ENCODE results near the gene DYNC2H1. TPM values are rescaled to one million over a fixed set of nuclear protein-coding genes. Genes with fewer than 3 reads are reported as not detected.

DYNC2H1 gene
- total and polyA plus RNA-seq, 12 donors = 11.0 to 30.6 (median 18.9) TPM

DNA sequence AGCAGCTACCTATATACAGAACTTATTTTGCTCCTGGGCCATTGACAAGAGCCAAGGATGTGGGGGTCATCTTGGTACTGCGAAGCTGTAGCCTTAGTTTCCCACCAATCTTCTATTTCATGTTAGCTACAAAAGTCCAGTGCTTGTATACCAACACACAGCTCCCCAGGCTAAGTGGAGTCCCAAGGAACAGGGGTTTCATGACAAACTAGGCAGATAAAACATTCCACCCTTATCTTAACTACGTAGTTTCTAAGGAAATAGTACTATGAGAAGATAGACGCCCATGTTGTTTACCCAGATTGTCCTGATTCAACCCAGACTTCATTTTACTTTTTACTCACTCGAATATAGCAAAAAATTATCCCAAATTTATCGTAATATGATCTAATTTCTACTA is 218.5 kb downstream of the DYNC2H1 start:
- DNase-seq = no peak
- Histone ChIP-seq H3K36me3 (replicated peaks in 1 of 2) (no peaks in the 10 kb centered on the region), H3K4me3 (no peak overlapping the region), H3K4me1 (replicated peaks in 1 of 2) (peaks cover 4 to 6% of the 10 kb centered on the region in 2 donors), H3K9me3 (replicated peaks in 1 of 3) (no peaks in the 10 kb centered on the region), H3K27me3 (no peaks in the 10 kb centered on the region), H3K27ac (no peak overlapping the region)
- WGBS, 4 donors = 86 to 94% (median 89%) methylated on average over 5 of the region's 5 CpGs
- TF ChIP-seq, protein P1, sequence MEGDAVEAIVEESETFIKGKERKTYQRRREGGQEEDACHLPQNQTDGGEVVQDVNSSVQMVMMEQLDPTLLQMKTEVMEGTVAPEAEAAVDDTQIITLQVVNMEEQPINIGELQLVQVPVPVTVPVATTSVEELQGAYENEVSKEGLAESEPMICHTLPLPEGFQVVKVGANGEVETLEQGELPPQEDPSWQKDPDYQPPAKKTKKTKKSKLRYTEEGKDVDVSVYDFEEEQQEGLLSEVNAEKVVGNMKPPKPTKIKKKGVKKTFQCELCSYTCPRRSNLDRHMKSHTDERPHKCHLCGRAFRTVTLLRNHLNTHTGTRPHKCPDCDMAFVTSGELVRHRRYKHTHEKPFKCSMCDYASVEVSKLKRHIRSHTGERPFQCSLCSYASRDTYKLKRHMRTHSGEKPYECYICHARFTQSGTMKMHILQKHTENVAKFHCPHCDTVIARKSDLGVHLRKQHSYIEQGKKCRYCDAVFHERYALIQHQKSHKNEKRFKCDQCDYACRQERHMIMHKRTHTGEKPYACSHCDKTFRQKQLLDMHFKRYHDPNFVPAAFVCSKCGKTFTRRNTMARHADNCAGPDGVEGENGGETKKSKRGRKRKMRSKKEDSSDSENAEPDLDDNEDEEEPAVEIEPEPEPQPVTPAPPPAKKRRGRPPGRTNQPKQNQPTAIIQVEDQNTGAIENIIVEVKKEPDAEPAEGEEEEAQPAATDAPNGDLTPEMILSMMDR (IDR thresholded peaks at IDR 0.05) = no peak
- TF ChIP-seq POLR2A (IDR thresholded peaks at IDR 0.05) = no peak
- intact Hi-C loops (cut with DNase I) = loop anchor here in 1 of 2 donors (10.0 kb wide), 1 partner anchor 277 kb away; no protein-coding TSS in a partner anchor

DNA sequence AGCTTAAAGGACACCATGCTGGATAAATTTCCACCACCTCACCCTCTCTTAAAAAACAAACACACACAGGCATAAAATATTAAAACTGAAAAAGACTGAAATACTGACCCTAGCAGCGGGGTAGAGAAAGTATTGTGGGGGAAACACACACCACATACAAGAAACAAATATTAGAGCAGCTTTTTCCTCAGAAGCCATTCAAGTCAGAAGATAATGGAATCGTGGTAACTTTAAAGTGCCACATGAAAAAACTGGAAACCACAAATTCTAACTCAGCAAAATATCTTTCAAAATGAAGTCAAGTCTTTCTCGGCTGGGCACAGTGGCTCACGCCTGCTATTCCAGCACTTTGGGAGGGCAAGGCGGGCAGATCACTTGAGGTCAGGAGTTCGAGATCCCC is 223.2 kb downstream of the DYNC2H1 start:
- H3K27ac ChIP-seq = no peak overlapping the region
- no peaks in the 10 kb centered on the region for H3K36me3 ChIP-seq (replicated peaks in 1 of 2)
- H3K4me3 ChIP-seq = no peak overlapping the region
- no peaks in the 10 kb centered on the region for H3K27me3 ChIP-seq
- intact Hi-C loops (cut with DNase I) = no loop called here
- DNase-seq = no peak
- WGBS, 4 donors = 87 to 94% (median 92%) methylated on average over 6 of the region's 6 CpGs
- H3K9me3 ChIP-seq (replicated peaks in 1 of 3) = no peaks in the 10 kb centered on the region
- TF ChIP-seq, protein P1 (IDR thresholded peaks at IDR 0.05) = no peak
- no peak for TF ChIP-seq POLR2A (IDR thresholded peaks at IDR 0.05)
- no peaks in the 10 kb centered on the region for H3K4me1 ChIP-seq (replicated peaks in 1 of 2)

DNA sequence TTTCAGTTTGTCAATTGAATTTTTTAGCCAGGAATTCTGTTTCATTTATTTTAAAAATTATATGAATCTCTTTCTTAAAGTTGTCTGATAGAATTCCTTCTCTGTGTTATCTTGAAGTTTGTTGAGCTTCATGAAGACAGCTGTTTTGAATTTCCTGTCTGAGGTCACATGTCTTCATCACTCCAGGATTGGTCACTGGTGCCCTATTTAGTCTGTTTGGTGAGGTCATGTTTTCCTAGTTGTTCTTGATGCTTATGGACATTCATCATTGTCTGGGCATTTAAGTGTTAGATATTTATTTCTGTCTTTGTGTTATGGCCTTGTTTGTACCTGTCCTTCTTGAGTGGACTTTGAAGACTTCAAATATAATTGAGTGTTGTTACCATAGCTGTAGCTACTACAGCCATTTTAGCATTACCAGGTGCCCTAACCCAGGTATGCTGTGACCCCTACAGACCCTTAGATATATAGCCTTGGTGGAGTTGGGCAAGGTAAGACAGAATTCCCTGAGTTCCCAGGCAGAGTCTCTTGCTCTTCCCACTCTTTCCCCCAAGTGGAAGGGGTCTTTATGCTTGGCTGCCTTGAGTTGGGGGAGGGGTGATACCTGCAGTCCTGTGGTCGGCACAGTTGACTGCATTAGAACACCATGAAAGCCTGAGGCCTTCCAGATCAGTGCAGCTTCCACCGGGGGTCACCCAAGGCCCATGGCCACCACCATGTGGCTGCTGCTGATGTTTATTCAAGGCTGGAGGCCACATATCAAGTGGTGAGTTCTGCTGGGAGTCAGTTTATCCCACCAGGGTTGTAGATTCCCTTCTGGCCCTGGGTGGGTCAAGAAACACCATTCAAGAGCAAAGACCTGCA is 229.6 kb downstream of the DYNC2H1 start:
- Histone ChIP-seq H3K4me1 (replicated peaks in 1 of 2) (no peaks in the 10 kb centered on the region), H3K27ac (no peak overlapping the region), H3K36me3 (replicated peaks in 1 of 2) (no peaks in the 10 kb centered on the region), H3K27me3 (no peaks in the 10 kb centered on the region), H3K9me3 (replicated peaks in 1 of 3) (no peaks in the 10 kb centered on the region), H3K4me3 (peak overlapping the region in 1 of 4 donors; percentile 8)
- no peak for DNase-seq
- intact Hi-C loops (cut with DNase I) = no loop called here
- WGBS, 4 donors = 60 to 92% (median 79%) methylated on average over 1 to 2 of the region's 2 CpGs
- TF ChIP-seq POLR2A (IDR thresholded peaks at IDR 0.05) = no peak
- TF ChIP-seq, protein P1 (IDR thresholded peaks at IDR 0.05) = no peak

GRCh38 chr11:103339485-103339857 is 230.2 kb downstream of the DYNC2H1 start:
- WGBS, 4 donors = 64 to 96% (median 84%) methylated on average over 6 of the region's 6 CpGs
- Histone ChIP-seq H3K4me1 (replicated peaks in 1 of 2) (no peaks in the 10 kb centered on the region), H3K36me3 (replicated peaks in 1 of 2) (no peaks in the 10 kb centered on the region), H3K27me3 (no peaks in the 10 kb centered on the region), H3K27ac (no peak overlapping the region), H3K4me3 (no peak overlapping the region), H3K9me3 (replicated peaks in 1 of 3) (no peaks in the 10 kb centered on the region)
- intact Hi-C loops (cut with DNase I) = no loop called here
- TF ChIP-seq, protein P1 (IDR thresholded peaks at IDR 0.05) = no peak
- no peak for DNase-seq

All from adrenal gland (tissue), 12 donors.